ENCODE data around the gene MGAT2.

The MGAT2 gene

GRCh38 chr14:49640540-49641417, 20.2 kb downstream of the MGAT2 start:
- Histone ChIP-seq H3K4me3 (ENCODE audit: low read length) (no peak overlapping the region), H3K4me2 (ENCODE audit: low read length) (no peak overlapping the region), H4K20me1 (ENCODE audit: control insufficient read depth, insufficient read depth, low read depth, low read length) (peaks cover 13% of the 10 kb centered on the region; the same call in 1 of the 2 replicates), H3K4me1 (ENCODE audit: control insufficient read depth, low read length) (peaks cover 31% of the 10 kb centered on the region), H3K27ac (ENCODE audit: low read depth, low read length) (no peak overlapping the region), H3F3A (ENCODE audit: control insufficient read depth, insufficient read depth) (peaks cover 25% of the 10 kb centered on the region), H3K36me3 (ENCODE audit: control insufficient read depth, low read length) (peaks cover 76% of the 10 kb centered on the region), H3K9me2 (replicated peaks; ENCODE audit: control insufficient read depth, low read length) (no peaks in the 10 kb centered on the region), H3K9me3 (ENCODE audit: control insufficient read depth, insufficient read depth, low read length) (no peaks in the 10 kb centered on the region), H3K27me3 (ENCODE audit: control insufficient read depth, low read length) (no peaks in the 10 kb centered on the region), H3K79me2 (ENCODE audit: control insufficient read depth, low read length) (peaks cover 86% of the 10 kb centered on the region)
- no peak for TF ChIP-seq CTCF (IDR thresholded peaks at IDR 0.05; ENCODE audit: low read depth, low read length, poor library complexity, severe bottlenecking)
- no peak for TF ChIP-seq EZH2phosphoT487 (IDR thresholded peaks at IDR 0.05; ENCODE audit: borderline replicate concordance, low read length)

GRCh38 chr14:49641697-49642129, 21.1 kb downstream of the MGAT2 start:
- Histone ChIP-seq H3K4me3 (ENCODE audit: low read length) (no peak overlapping the region), H3K9me3 (ENCODE audit: control insufficient read depth, insufficient read depth, low read length) (no peaks in the 10 kb centered on the region), H3K27me3 (ENCODE audit: control insufficient read depth, low read length) (no peaks in the 10 kb centered on the region), H3K4me1 (ENCODE audit: control insufficient read depth, low read length) (peaks cover 22% of the 10 kb centered on the region), H3F3A (ENCODE audit: control insufficient read depth, insufficient read depth) (peaks cover 27% of the 10 kb centered on the region), H4K20me1 (ENCODE audit: control insufficient read depth, insufficient read depth, low read depth, low read length) (peaks cover 4% of the 10 kb centered on the region; the same call in 1 of the 2 replicates), H3K27ac (ENCODE audit: low read depth, low read length) (no peak overlapping the region), H3K4me2 (ENCODE audit: low read length) (peak overlapping the region; percentile 2; the same call in 1 of the 2 replicates), H3K36me3 (ENCODE audit: control insufficient read depth, low read length) (peaks cover 73% of the 10 kb centered on the region), H3K79me2 (ENCODE audit: control insufficient read depth, low read length) (peaks cover 78% of the 10 kb centered on the region), H3K9me2 (replicated peaks; ENCODE audit: control insufficient read depth, low read length) (no peaks in the 10 kb centered on the region)
- TF ChIP-seq CTCF (IDR thresholded peaks at IDR 0.05; ENCODE audit: low read depth, low read length, poor library complexity, severe bottlenecking) (no peak), EZH2phosphoT487 (IDR thresholded peaks at IDR 0.05; ENCODE audit: borderline replicate concordance, low read length) (no peak)

GRCh38 chr14:49642163-49642562, 21.6 kb downstream of the MGAT2 start:
- Histone ChIP-seq H4K20me1 (ENCODE audit: control insufficient read depth, insufficient read depth, low read depth, low read length) (no peaks in the 10 kb centered on the region), H3K9me3 (ENCODE audit: control insufficient read depth, insufficient read depth, low read length) (no peaks in the 10 kb centered on the region), H3K79me2 (ENCODE audit: control insufficient read depth, low read length) (peaks cover 76% of the 10 kb centered on the region), H3K36me3 (ENCODE audit: control insufficient read depth, low read length) (peaks cover 73% of the 10 kb centered on the region), H3K27ac (ENCODE audit: low read depth, low read length) (no peak overlapping the region), H3F3A (ENCODE audit: control insufficient read depth, insufficient read depth) (peaks cover 31% of the 10 kb centered on the region), H3K9me2 (replicated peaks; ENCODE audit: control insufficient read depth, low read length) (no peaks in the 10 kb centered on the region), H3K27me3 (ENCODE audit: control insufficient read depth, low read length) (no peaks in the 10 kb centered on the region), H3K4me3 (ENCODE audit: low read length) (no peak overlapping the region), H3K4me1 (ENCODE audit: control insufficient read depth, low read length) (peaks cover 18% of the 10 kb centered on the region), H3K4me2 (ENCODE audit: low read length) (peak overlapping the region; percentile 2; the same call in 1 of the 2 replicates)
- TF ChIP-seq CTCF (IDR thresholded peaks at IDR 0.05; ENCODE audit: low read depth, low read length, poor library complexity, severe bottlenecking) (no peak), EZH2phosphoT487 (IDR thresholded peaks at IDR 0.05; ENCODE audit: borderline replicate concordance, low read length) (no peak)

Data from DOHH2 (cell line).